ENCODE results near the gene CKAP5. TPM values are rescaled to one million over a fixed set of nuclear protein-coding genes. Genes with fewer than 3 reads are reported as not detected.
A peak's percentile ranks its signal among the peaks of the same experiment; 100 is the strongest.

CKAP5 gene
- total RNA-seq, 1 donor from 2014 or later: 101 TPM

DNA sequence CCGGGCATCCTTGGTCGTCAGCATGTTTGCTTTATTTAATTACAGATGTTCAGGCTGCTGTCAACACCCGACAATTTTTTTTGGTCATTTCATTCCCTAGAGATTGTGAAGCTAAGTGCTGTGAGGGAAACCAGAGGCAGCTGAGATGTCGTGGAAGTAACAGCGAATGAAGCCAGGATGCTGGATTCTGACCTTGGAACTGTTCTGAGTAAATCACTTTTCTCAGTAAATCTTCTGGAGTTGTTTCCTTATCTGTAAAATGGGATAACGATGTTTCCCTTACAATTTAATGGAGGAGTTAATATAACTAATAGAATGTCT is 390 bp upstream of the CKAP5 start:
- no peak for DNase-seq (ENCODE audit: extremely low spot score, unreplicated experiment)
- TF ChIP-seq, protein P1, sequence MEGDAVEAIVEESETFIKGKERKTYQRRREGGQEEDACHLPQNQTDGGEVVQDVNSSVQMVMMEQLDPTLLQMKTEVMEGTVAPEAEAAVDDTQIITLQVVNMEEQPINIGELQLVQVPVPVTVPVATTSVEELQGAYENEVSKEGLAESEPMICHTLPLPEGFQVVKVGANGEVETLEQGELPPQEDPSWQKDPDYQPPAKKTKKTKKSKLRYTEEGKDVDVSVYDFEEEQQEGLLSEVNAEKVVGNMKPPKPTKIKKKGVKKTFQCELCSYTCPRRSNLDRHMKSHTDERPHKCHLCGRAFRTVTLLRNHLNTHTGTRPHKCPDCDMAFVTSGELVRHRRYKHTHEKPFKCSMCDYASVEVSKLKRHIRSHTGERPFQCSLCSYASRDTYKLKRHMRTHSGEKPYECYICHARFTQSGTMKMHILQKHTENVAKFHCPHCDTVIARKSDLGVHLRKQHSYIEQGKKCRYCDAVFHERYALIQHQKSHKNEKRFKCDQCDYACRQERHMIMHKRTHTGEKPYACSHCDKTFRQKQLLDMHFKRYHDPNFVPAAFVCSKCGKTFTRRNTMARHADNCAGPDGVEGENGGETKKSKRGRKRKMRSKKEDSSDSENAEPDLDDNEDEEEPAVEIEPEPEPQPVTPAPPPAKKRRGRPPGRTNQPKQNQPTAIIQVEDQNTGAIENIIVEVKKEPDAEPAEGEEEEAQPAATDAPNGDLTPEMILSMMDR (IDR thresholded peaks at IDR 0.05): no peak
- Mint-ChIP-seq H3K27me3 (ENCODE audit: unreplicated experiment) (no peaks in the 10 kb centered on the region), H3K27ac (ENCODE audit: unreplicated experiment) (peak overlapping the region; percentile 91), H3K4me1 (ENCODE audit: unreplicated experiment) (peaks cover 29% of the 10 kb centered on the region), H3K36me3 (ENCODE audit: unreplicated experiment) (no peaks in the 10 kb centered on the region), H3K4me3 (ENCODE audit: unreplicated experiment) (peak overlapping the region; percentile 89), H3K9me3 (ENCODE audit: unreplicated experiment) (no peaks in the 10 kb centered on the region)

DNA sequence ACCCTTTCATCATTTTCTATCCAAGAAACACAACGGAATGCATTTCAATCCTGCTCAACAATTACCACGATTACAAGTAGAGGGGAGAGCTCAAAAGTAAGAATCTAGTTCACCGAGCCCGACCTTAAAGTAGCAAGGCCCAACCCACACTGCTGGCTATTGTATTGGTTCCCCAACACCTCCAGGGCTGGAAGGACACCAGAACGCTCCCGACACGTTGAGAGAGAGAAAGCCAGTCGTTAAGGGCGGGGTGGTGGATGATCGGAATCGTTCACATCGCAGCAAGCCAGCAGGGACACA is 690 bp downstream of the CKAP5 start:
- H3K36me3 Mint-ChIP-seq (ENCODE audit: unreplicated experiment): no peaks in the 10 kb centered on the region
- H3K27me3 Mint-ChIP-seq (ENCODE audit: unreplicated experiment): no peaks in the 10 kb centered on the region
- TF ChIP-seq, protein P1 (IDR thresholded peaks at IDR 0.05): no peak
- no peaks in the 10 kb centered on the region for H3K9me3 Mint-ChIP-seq (ENCODE audit: unreplicated experiment)
- H3K27ac Mint-ChIP-seq (ENCODE audit: unreplicated experiment): peak overlapping the region; percentile 90
- peaks cover 29% of the 10 kb centered on the region for H3K4me1 Mint-ChIP-seq (ENCODE audit: unreplicated experiment)
- no peak for DNase-seq (ENCODE audit: extremely low spot score, unreplicated experiment)
- H3K4me3 Mint-ChIP-seq (ENCODE audit: unreplicated experiment): peak overlapping the region; percentile 84

DNA sequence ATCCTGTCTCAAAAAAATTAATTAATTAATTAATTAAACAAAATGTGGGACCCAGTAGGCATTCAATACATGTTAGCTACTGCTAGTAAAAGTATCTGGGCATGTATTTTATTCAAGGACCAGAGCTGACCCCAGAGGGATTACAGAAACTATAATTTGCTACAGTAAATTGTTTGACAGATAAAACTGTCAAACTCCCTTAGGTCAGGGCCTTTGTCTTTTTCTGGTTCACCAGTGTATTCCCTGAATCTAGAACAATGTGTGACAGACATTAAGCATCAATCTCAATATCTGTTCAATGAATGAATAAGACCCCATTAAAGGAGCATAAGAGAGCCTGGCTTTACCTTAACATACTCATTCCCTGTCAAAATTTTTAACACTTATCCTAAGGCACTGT is 6.0 kb downstream of the CKAP5 start:
- no peaks in the 10 kb centered on the region for H3K36me3 Mint-ChIP-seq (ENCODE audit: unreplicated experiment)

DNA sequence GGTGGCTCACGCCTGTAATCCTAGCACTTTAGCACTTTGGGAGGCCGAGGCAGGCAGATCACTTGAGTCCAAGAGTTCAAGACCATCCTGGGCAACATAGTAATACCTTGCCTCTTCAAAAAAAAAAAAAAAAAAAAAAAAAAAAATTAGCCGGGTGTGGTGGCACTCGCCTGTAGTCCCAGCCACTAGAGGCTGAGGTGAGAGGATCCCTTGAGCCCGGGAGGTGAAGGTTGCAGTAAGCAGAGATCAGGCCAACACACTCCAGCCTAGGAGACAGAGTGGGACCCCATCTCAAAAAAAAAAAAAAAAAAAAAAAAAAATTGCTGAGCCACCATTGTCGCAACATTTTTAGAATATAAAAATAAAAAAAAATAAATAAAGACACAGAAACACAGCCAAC is 7.6 kb downstream of the CKAP5 start:
- H3K4me3 Mint-ChIP-seq (ENCODE audit: unreplicated experiment): no peak overlapping the region
- TF ChIP-seq, protein P1 (IDR thresholded peaks at IDR 0.05): no peak
- DNase-seq (ENCODE audit: extremely low spot score, unreplicated experiment): no peak
- H3K9me3 Mint-ChIP-seq (ENCODE audit: unreplicated experiment): no peaks in the 10 kb centered on the region
- H3K4me1 Mint-ChIP-seq (ENCODE audit: unreplicated experiment): peaks cover 9% of the 10 kb centered on the region
- no peak overlapping the region for H3K27ac Mint-ChIP-seq (ENCODE audit: unreplicated experiment)
- H3K36me3 Mint-ChIP-seq (ENCODE audit: unreplicated experiment): no peaks in the 10 kb centered on the region
- no peaks in the 10 kb centered on the region for H3K27me3 Mint-ChIP-seq (ENCODE audit: unreplicated experiment)

More for the DNA sequence above, 6.0 kb downstream of the CKAP5 start:
- no peaks in the 10 kb centered on the region for H3K9me3 Mint-ChIP-seq (ENCODE audit: unreplicated experiment)
- H3K4me3 Mint-ChIP-seq (ENCODE audit: unreplicated experiment): no peak overlapping the region
- H3K27me3 Mint-ChIP-seq (ENCODE audit: unreplicated experiment): no peaks in the 10 kb centered on the region
- no peak overlapping the region for H3K27ac Mint-ChIP-seq (ENCODE audit: unreplicated experiment)
- peaks cover 24% of the 10 kb centered on the region for H3K4me1 Mint-ChIP-seq (ENCODE audit: unreplicated experiment)
- no peak for DNase-seq (ENCODE audit: extremely low spot score, unreplicated experiment)
- TF ChIP-seq, protein P1 (IDR thresholded peaks at IDR 0.05): no peak

DNA sequence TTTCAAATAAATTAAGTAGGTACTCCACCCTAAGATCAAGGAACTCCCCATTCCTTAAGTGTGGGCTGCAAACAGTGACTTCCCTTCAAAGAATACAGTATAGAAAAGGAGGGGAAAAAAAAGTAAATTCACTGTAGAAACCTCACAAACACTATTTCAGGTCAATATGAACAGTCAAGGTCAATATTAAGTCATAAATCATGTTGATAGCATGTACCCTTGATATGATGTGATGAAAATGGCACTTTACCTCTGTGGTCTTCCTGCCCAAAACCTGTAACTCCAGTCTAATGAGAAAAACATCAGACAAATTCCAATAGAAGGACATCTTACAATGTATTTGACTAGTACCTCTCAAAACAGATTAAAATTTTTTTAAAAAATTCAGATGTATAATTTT is 8.2 kb downstream of the CKAP5 start:
- Mint-ChIP-seq H3K36me3 (ENCODE audit: unreplicated experiment) (no peaks in the 10 kb centered on the region), H3K27ac (ENCODE audit: unreplicated experiment) (no peak overlapping the region), H3K27me3 (ENCODE audit: unreplicated experiment) (no peaks in the 10 kb centered on the region), H3K4me3 (ENCODE audit: unreplicated experiment) (no peak overlapping the region), H3K9me3 (ENCODE audit: unreplicated experiment) (no peaks in the 10 kb centered on the region), H3K4me1 (ENCODE audit: unreplicated experiment) (peaks cover 8% of the 10 kb centered on the region)
- no peak for DNase-seq (ENCODE audit: extremely low spot score, unreplicated experiment)
- TF ChIP-seq, protein P1 (IDR thresholded peaks at IDR 0.05): no peak
